GM12872 (cell line): ENCODE data around the gene MYO5B.

Source experiments
- CTCF ChIP-seq: IDR thresholded peaks from 3 replicates; pipeline ENCODE4 v1.5.1; 2011; ENCODE audit warnings: low read depth, mild to moderate bottlenecking, low read length, moderate library complexity; ENCODE audit not compliant: insufficient read depth

Gene MYO5B

GRCh38 chr18:49853436-49853835, 341.5 kb downstream of the MYO5B start:
- TF ChIP-seq CTCF: no peak

- TF ChIP-seq CTCF: no peak
Observed at GRCh38 chr18:49853011-49853410, 341.9 kb downstream of the MYO5B start.

- TF ChIP-seq CTCF: no peak
Observed at GRCh38 chr18:49851624-49852023, 343.3 kb downstream of the MYO5B start.

- TF ChIP-seq CTCF: no peak
Observed at GRCh38 chr18:49850636-49851035, 344.3 kb downstream of the MYO5B start.

- no peak for TF ChIP-seq CTCF
Observed at GRCh38 chr18:49849331-49850217, 345.4 kb downstream of the MYO5B start.

- no peak for TF ChIP-seq CTCF
Observed at GRCh38 chr18:49848115-49848514, 346.8 kb downstream of the MYO5B start.

- TF ChIP-seq CTCF: no peak
Observed at GRCh38 chr18:49847524-49847923, 347.4 kb downstream of the MYO5B start.
